Hepatocyte (in vitro differentiated cells): ENCODE results near the gene NOS1AP.

Experiments
- EZH2 ChIP-seq: fragments of 200-600 bp; sonication (generic); IDR thresholded peaks from 2 replicates; pipeline ENCODE4 v1.6.1; 2016; ENCODE audit warnings: antibody characterized with exemption, mild to moderate bottlenecking, borderline replicate concordance
- TF ChIP-seq, protein P1 (sequence below): fragments of 200-600 bp; sonication (generic); IDR thresholded peaks from 2 replicates; pipeline ENCODE4 v1.5.1; 2016; ENCODE audit warnings: antibody characterized with exemption, mild to moderate bottlenecking; ENCODE audit not compliant: poor library complexity

DNA sequence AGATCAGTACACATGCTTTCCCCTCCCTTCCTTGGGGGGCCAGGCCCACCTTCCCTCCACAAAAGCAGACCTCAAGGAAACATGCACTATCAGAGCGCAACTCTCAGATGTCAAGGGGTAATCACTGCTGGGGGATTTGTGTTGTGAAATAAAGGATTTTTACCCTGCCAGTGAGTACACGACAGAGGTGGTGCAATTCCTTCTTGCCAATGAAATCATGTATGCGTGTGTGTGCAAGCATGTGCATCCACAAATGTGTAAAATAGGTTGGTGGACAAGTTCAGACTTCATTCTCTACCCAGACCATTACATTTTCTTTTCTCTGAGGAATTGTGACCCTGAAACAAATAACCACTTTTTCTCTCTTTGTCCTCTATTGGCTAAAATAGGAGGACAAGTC is 9.8 kb upstream of the NOS1AP start:
- TF ChIP-seq, protein P1, sequence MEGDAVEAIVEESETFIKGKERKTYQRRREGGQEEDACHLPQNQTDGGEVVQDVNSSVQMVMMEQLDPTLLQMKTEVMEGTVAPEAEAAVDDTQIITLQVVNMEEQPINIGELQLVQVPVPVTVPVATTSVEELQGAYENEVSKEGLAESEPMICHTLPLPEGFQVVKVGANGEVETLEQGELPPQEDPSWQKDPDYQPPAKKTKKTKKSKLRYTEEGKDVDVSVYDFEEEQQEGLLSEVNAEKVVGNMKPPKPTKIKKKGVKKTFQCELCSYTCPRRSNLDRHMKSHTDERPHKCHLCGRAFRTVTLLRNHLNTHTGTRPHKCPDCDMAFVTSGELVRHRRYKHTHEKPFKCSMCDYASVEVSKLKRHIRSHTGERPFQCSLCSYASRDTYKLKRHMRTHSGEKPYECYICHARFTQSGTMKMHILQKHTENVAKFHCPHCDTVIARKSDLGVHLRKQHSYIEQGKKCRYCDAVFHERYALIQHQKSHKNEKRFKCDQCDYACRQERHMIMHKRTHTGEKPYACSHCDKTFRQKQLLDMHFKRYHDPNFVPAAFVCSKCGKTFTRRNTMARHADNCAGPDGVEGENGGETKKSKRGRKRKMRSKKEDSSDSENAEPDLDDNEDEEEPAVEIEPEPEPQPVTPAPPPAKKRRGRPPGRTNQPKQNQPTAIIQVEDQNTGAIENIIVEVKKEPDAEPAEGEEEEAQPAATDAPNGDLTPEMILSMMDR, result no peak
- no peak for TF ChIP-seq EZH2
